Retinal pigment epithelial cell (primary cell): Measurements from ENCODE around the gene GRK5.

Experiments used
- DNase-seq: peaks from one replicate; pipeline ENCODE4 v3.0.0-alpha.2; 2010; ENCODE audit warnings: low read depth
- H3K4me3 ChIP-seq: 2 replicates; pipeline ENCODE4 v1.5.1; 2011; ENCODE audit warnings: mild to moderate bottlenecking, low read length, control low read depth, moderate library complexity
- TF ChIP-seq, protein P1 (sequence below): conservative IDR thresholded peaks from 2 replicates; pipeline ENCODE4 v1.5.1; 2011; ENCODE audit warnings: low read depth, low read length, control low read depth, inconsistent platforms

The GRK5 gene

DNA sequence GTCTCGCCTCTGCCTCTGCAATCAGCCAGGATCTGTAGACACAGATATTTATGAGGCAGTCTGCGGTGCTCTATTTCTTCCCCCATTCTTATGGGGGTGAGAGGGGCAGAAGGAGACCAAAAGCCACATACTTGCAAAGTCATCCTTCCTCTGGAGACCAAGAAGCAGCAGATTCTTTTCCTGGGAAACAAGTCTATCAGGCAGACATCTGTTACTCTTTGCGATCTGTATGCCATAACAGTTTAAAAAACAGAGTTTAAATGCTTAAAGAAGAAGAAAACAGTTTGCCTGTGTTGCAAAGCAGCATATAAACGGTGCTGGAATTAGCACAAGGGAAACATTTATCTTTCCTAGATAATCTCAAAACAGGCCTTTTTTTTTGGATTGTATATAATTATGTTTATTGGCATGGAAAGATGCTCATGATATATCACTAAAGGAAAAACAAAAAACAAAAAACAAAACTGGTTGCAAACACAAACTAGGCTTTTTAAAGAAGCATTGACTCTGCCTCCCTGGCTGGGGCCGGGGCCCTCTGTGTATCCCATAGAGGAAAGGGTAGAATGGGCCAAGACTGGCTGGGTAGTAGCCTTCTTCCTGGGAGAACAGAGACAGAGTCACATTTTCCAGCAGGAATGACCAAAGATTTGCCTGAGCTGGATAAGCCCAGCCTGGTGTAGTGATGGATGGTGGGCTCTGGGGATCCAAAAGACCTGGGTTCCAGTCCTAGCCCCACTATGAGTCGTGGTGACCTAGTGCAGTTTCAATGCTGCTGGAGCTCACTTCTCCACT is 284.8 kb downstream of the GRK5 start:
- H3K4me3 ChIP-seq = no peak overlapping the region
- TF ChIP-seq, protein P1, sequence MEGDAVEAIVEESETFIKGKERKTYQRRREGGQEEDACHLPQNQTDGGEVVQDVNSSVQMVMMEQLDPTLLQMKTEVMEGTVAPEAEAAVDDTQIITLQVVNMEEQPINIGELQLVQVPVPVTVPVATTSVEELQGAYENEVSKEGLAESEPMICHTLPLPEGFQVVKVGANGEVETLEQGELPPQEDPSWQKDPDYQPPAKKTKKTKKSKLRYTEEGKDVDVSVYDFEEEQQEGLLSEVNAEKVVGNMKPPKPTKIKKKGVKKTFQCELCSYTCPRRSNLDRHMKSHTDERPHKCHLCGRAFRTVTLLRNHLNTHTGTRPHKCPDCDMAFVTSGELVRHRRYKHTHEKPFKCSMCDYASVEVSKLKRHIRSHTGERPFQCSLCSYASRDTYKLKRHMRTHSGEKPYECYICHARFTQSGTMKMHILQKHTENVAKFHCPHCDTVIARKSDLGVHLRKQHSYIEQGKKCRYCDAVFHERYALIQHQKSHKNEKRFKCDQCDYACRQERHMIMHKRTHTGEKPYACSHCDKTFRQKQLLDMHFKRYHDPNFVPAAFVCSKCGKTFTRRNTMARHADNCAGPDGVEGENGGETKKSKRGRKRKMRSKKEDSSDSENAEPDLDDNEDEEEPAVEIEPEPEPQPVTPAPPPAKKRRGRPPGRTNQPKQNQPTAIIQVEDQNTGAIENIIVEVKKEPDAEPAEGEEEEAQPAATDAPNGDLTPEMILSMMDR = no peak

DNA sequence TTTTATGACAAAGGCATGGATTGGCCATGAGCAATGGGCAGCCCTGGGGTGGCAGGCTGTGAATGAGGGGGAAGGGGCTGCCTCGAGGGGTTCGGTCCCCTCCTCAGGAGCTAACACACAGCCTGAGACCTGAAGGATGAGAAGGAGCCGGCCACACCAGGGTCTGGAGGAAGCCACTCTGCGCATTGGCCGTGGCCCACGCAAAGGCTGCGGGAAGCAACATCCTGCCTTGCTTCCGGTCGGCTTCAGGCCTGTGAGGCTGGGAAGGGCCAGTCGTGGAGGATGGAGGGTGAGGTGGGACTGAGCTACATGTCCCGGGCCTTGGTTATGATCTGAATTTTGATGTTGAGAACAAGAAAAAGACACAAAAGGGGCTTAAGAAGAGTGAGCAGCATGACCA is 285.8 kb downstream of the GRK5 start:
- no peak for DNase-seq
- no peak overlapping the region for H3K4me3 ChIP-seq
- TF ChIP-seq, protein P1 = no peak

More for the DNA sequence above, 284.8 kb downstream of the GRK5 start:
- DNase-seq = no peak

DNA sequence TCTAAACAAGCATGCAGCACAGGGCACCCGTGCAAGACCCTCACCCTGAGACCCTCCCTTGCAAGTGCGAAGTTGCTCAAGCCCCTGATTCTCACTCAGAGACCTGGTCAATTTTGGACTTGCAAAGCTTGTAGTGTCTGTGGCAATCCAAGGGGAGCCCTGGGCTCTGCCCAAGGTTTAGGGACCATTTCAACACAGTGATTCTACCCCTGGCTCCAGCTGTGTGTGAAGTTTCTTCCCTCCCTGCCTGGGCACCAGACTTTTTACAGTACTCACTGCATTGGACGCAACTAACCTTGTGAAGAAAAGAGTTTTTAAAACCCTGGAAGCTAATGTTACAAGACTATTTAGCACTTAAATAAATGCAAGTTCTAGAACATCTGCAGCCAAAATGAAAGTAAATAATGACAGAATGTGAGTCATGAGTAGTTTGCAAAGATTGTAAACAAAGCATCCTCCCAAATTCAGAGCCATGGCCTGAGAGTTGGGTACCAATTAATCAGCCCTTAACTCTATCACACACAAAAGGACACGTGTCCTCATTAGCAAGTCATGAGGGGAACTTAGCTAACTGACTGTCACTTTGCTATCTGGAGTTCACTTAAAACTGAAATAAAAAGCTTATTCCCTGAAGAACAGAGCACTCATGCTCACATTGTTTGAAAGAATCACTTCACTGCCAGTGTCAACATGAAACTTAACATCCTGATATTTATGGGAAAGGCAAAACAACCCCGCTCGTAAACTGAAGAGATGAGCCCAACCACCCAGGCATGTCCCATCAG is 287.1 kb downstream of the GRK5 start:
- no peak for DNase-seq
- TF ChIP-seq, protein P1 = no peak
- H3K4me3 ChIP-seq = no peak overlapping the region

DNA sequence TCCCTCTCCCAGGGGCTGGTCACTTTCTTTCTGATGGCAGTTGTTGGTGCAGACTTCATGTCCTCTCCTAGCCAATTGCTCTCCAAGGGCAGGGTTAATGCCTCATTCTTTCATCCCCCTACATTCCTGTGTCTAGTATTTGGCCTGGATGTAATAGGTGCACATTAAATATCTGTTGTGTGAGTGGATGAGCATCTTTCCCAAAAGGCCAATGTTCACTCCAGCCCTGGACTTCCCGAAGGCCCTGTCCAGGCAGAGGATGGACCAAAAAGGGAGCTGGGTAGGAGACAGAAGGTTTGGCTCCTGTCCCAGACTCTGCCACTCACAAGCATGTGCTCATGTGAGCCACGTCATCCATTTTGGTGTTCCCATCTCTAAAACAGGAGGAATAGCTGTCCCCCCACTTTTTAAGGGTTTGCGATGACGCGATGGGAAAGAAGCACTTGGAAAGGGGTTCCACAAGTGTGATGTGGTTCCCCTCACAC is 287.7 kb downstream of the GRK5 start:
- DNase-seq = no peak
- H3K4me3 ChIP-seq = no peak overlapping the region
- TF ChIP-seq, protein P1 = no peak

DNA sequence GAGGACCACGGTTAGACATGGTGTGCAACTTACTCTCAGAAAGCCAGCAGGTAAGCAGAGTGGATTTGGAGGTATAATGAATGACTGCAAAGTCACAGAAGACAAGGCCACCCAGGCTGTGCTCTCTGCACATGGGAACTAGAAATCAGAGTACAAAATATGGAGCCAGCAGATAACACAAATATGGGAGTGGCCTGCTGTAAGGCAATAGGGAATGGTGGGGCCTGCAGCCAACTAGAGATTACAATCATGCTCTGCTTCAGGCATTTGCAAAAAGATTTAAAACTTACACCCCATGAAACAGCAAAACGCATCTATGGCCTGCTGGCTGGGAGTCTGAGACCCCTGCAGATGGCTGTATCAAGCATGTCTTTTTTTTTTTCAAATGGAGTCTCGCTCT is 288.2 kb downstream of the GRK5 start:
- no peak for DNase-seq
- H3K4me3 ChIP-seq = no peak overlapping the region
- TF ChIP-seq, protein P1 = no peak

DNA sequence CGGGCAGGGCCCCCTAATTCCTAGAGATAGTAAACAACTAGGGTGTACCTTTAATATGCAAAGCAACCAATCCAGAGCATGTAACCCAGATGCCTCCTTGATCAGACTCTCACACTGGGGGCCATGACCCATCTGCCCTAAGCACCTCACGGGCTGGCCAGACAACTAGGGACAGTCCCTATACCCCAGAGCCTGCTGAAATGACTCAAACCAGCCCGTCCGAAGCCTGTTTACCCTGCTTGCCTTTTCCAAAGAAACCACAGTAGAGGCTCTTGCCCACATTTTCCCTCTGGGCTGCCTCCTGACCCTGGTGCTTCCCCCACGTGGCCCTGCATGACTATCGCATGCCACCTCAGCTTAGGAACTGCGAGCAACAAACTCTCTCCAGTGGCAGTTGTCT is 288.9 kb downstream of the GRK5 start:
- H3K4me3 ChIP-seq = no peak overlapping the region
- TF ChIP-seq, protein P1 = no peak
- no peak for DNase-seq
